Upper lobe of left lung (tissue), 4 donors: ENCODE measurements around the gene ZCCHC12.

ENCODE experiments used
- EP300 ChIP-seq, 4 donors: sonication (generic); formaldehyde crosslinking; IDR thresholded peaks; one replicate each; pipeline ENCODE4 v1.5.1; 2017; ENCODE audit warnings: antibody characterized with exemption in 4 of 4, control low read depth in 2 of 4
- POLR2A ChIP-seq, 4 donors: fragments of 450-650 bp; IDR thresholded peaks; one replicate each; pipeline ENCODE4 v1.5.1; 2016 to 2017; ENCODE audit warnings: antibody characterized with exemption in 4 of 4, mild to moderate bottlenecking in 2 of 4
- TF ChIP-seq, protein P1 (sequence below), 6 experiments: fragments of 450-650 bp in 4 of 6; fragments of 200-600 bp in 2 of 6; sonication (generic) in 2 of 6; IDR thresholded peaks; one replicate each; pipeline ENCODE4 v1.5.1; 2016 to 2019; ENCODE audit warnings: antibody characterized with exemption in 6 of 6

DNA sequence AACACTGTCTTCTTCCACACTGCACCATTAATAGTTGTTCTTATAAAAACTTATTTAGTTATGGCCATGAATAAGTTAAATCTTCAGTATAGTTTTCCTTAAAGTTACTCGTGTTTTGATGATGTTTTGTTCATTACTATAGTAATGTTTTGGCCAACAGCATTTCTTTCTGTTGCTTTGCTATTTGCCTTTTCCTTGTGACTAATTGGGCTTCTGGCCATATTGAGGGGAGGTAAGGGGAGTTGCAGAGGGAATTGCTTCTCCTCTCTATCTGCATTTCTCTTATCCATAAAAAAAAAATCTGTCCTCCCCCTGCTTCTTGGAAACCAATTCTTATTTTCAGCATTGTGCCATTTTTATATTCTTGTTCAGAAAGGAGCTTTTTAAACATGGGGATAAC, 42.7 kb upstream of the ZCCHC12 start:
- TF ChIP-seq, protein P1, sequence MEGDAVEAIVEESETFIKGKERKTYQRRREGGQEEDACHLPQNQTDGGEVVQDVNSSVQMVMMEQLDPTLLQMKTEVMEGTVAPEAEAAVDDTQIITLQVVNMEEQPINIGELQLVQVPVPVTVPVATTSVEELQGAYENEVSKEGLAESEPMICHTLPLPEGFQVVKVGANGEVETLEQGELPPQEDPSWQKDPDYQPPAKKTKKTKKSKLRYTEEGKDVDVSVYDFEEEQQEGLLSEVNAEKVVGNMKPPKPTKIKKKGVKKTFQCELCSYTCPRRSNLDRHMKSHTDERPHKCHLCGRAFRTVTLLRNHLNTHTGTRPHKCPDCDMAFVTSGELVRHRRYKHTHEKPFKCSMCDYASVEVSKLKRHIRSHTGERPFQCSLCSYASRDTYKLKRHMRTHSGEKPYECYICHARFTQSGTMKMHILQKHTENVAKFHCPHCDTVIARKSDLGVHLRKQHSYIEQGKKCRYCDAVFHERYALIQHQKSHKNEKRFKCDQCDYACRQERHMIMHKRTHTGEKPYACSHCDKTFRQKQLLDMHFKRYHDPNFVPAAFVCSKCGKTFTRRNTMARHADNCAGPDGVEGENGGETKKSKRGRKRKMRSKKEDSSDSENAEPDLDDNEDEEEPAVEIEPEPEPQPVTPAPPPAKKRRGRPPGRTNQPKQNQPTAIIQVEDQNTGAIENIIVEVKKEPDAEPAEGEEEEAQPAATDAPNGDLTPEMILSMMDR (IDR thresholded peaks at IDR 0.05): no peak
- TF ChIP-seq EP300 (IDR thresholded peaks at IDR 0.05) (no peak), POLR2A (IDR thresholded peaks at IDR 0.05) (no peak)
